B cell (primary cell): ENCODE measurements around the gene CACNG7. TPM values are rescaled to one million over a fixed set of nuclear protein-coding genes. Genes with fewer than 3 reads are reported as not detected.
A peak's percentile ranks its signal among the peaks of the same experiment; 100 is the strongest.

ENCODE experiments used
- ATAC-seq: fragments of 200-7000 bp; cut with Tn5 transposase; one replicate; pipeline ENCODE4 v1.10.0; 2021; ENCODE audit warnings: low read depth, mild to moderate bottlenecking, moderate number of reproducible peaks, moderate library complexity
- CTCF ChIA-PET: fragments of 350-600 bp; sonication (Branson Sonifier 250); formaldehyde crosslinking; loops from one replicate; lab custom pipeline; 2021; ENCODE audit warnings: antibody characterized with exemption, inconsistent platforms; lab: Charles Lee
- POLR2A ChIA-PET: fragments of 350-600 bp; sonication (Branson Sonifier 250); formaldehyde crosslinking; loops from one replicate; lab custom pipeline; 2021; ENCODE audit warnings: antibody characterized with exemption; lab: Charles Lee
- DNase-seq: peaks from one replicate; pipeline ENCODE4 v3.0.0; 2013
- H2AFZ ChIP-seq: 2 replicates; pipeline ENCODE4 v1.6.1; 2012; ENCODE audit warnings: mild to moderate bottlenecking, low read depth, low read length; ENCODE audit not compliant: insufficient read depth, poor library complexity, severe bottlenecking
- H3K27ac ChIP-seq, 2 donors: 1 replicate in 1 of 2; 2 replicates in 1 of 2; pipeline ENCODE4 v1.5.1; 2012 to 2013; ENCODE audit warnings: low read length in 2 of 2, mild to moderate bottlenecking in 2 of 2, moderate library complexity in 1 of 2
- H3K27me3 ChIP-seq, 4 experiments: fragments of 200-600 bp in 1 of 4; sonication (generic) in 1 of 4; replicated peaks in 1 of 4; 1 replicate in 2 of 4; 2 replicates in 2 of 4; pipeline versions ENCODE4 v1.6.1 to v1.7.0; 2013 to 2016; ENCODE audit warnings: low read length in 3 of 4, mild to moderate bottlenecking in 2 of 4, mixed read lengths in 1 of 4, moderate library complexity in 1 of 4; ENCODE audit not compliant: insufficient read depth in 4 of 4, control insufficient read depth in 3 of 4; ENCODE audit errors: control extremely low read depth in 1 of 4
- H3K36me3 ChIP-seq, 2 experiments: replicated peaks in 1 of 2; 1 replicate in 1 of 2; 2 replicates in 1 of 2; pipeline versions ENCODE4 v1.6.1 to v1.7.1; 2013; ENCODE audit warnings: low read length in 1 of 2; ENCODE audit not compliant: insufficient read depth in 2 of 2, control insufficient read depth in 1 of 2; ENCODE audit errors: control extremely low read depth in 1 of 2, extremely low read depth in 1 of 2
- H3K4me1 ChIP-seq, 2 donors: fragments of 200-600 bp in 1 of 2; sonication (generic) in 1 of 2; 1 replicate in 1 of 2; 2 replicates in 1 of 2; pipeline versions ENCODE4 v1.5.1 to v1.6.1; 2013 to 2017; ENCODE audit warnings: low read length in 2 of 2; ENCODE audit not compliant: control insufficient read depth in 2 of 2, insufficient read depth in 2 of 2
- H3K4me2 ChIP-seq: replicated peaks from 2 replicates; pipeline ENCODE3; 2012; ENCODE audit warnings: mild to moderate bottlenecking, low read depth, low read length; ENCODE audit not compliant: poor library complexity, severe bottlenecking
- H3K4me3 ChIP-seq, 5 experiments: fragments of 200-600 bp in 1 of 5; sonication (generic) in 1 of 5; 1 replicate in 3 of 5; 2 replicates in 2 of 5; pipeline versions ENCODE4 v1.5.1 to v1.7.0; 2011 to 2016; ENCODE audit warnings: low read length in 4 of 5, mild to moderate bottlenecking in 4 of 5, low read depth in 2 of 5, control low read depth in 1 of 5, moderate library complexity in 1 of 5; ENCODE audit not compliant: insufficient read depth in 1 of 5; ENCODE audit errors: control extremely low read depth in 1 of 5, extremely low read depth in 1 of 5
- H3K79me2 ChIP-seq: fragments of 200-600 bp; sonication (generic); one replicate; pipeline ENCODE4 v1.6.0; 2016; ENCODE audit warnings: low read length; ENCODE audit not compliant: control insufficient read depth, insufficient read depth
- H3K9ac ChIP-seq: fragments of 200-600 bp; sonication (generic); 2 replicates; pipeline ENCODE4 v1.6.1; 2017; ENCODE audit warnings: mild to moderate bottlenecking, low read length, moderate library complexity
- H3K9me3 ChIP-seq, 3 donors: one replicate each; pipeline versions ENCODE4 v1.6.1 to v1.7.1; 2013; ENCODE audit warnings: low read length in 2 of 3; ENCODE audit not compliant: control insufficient read depth in 2 of 3, insufficient read depth in 1 of 3; ENCODE audit errors: control extremely low read depth in 1 of 3
- H4K20me1 ChIP-seq: 2 replicates; pipeline ENCODE4 v1.6.0; 2012; ENCODE audit warnings: mild to moderate bottlenecking, low read length; ENCODE audit not compliant: insufficient read depth, control insufficient read depth, poor library complexity, severe bottlenecking
- H3K27ac Mint-ChIP-seq: one replicate; pipeline ENCODE4 v1.8.0; 2021; ENCODE audit warnings: mixed read lengths
- H3K27me3 Mint-ChIP-seq: one replicate; pipeline ENCODE4 v1.8.0; 2021; ENCODE audit warnings: mixed read lengths
- H3K4me1 Mint-ChIP-seq: one replicate; pipeline ENCODE4 v1.8.0; 2021; ENCODE audit warnings: mixed read lengths
- H3K4me3 Mint-ChIP-seq: one replicate; pipeline ENCODE4 v1.8.0; 2021; ENCODE audit warnings: mixed read lengths
- H3K9me3 Mint-ChIP-seq: one replicate; pipeline ENCODE4 v1.8.0; 2022; ENCODE audit warnings: mixed read lengths; ENCODE audit not compliant: insufficient read depth
- EZH2 ChIP-seq: IDR thresholded peaks from 2 replicates; pipeline ENCODE4 v1.6.1; 2012; ENCODE audit warnings: borderline replicate concordance, low read depth, mild to moderate bottlenecking, moderate library complexity, low read length; ENCODE audit not compliant: insufficient read depth, poor library complexity, severe bottlenecking
- WGBS: methylation state at CpG from one replicate; pipeline ENCODE4 v1.1.5; 2013; ENCODE audit warnings: missing lambda C conversion rate; ENCODE audit not compliant: insufficient coverage; 5-methylcytosine and 5-hydroxymethylcytosine counted together
- intact Hi-C: fragments of 100-400 bp; cut with micrococcal nuclease; formaldehyde crosslinking; loops from one replicate; pipeline ENCODE4 v1.10.0; 2022
- polyA plus RNA-seq: library from polyadenylated mRNA; depleted of rRNA; stranded (reverse); fragments of >200 nt; gene quantifications from 2 replicates; pipeline ENCODE4 v1.2.3, GENCODE V29; 2012
- total RNA-seq, 2 donors: library from RNA; stranded (reverse); fragments of 120-200 nt in 1 of 2; gene quantifications; 1 replicate in 1 of 2; 2 replicates in 1 of 2; pipeline versions ENCODE4 v1.2.3 to v1.2.4, GENCODE V29; 2013 to 2022
- TF ChIP-seq, protein P1 (sequence below): fragments of 200-600 bp; IDR thresholded peaks from one replicate; pipeline ENCODE4 v1.8.0; 2022; ENCODE audit warnings: antibody characterized with exemption, mild to moderate bottlenecking

Gene CACNG7
- total and polyA plus RNA-seq, 2 donors (not counting 1 experiment from before 2014, with no cell fraction given) = not detected

DNA sequence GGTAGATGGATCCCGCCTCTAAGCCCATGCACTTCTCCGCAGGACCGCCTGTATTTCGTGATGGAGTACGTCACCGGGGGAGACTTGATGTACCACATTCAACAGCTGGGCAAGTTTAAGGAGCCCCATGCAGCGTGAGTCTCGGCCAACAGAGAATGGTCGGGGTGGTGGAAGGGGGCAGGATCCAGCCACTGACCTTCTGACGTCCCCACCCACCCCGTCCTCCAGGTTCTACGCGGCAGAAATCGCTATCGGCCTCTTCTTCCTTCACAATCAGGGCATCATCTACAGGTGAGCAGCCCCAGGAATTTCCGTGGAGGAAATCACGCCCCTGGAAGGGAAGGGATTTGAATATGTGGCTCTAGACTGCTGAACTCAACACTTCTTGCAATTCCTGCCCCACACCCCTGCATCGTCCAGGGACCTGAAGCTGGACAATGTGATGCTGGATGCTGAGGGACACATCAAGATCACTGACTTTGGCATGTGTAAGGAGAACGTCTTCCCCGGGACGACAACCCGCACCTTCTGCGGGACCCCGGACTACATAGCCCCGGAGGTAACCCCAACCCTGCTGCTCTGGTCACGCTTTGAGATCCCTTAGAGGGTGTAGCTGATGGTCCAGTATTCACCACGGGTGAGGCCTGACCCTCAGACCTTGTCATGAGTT is 8.8 kb upstream of the CACNG7 start:
- WGBS = 94% methylated on average over 19 of the region's 27 CpGs
- Mint-ChIP-seq H3K9me3 (peaks cover 7% of the 10 kb centered on the region), H3K4me1 (no peaks in the 10 kb centered on the region), H3K27ac (no peak overlapping the region), H3K27me3 (peaks cover 51% of the 10 kb centered on the region), H3K4me3 (no peak overlapping the region)
- Histone ChIP-seq H3K79me2 (no peaks in the 10 kb centered on the region), H3K27me3 (peaks cover 0 to 23% (median 10%) of the 10 kb centered on the region in 4 experiments), H3K27ac (no peak overlapping the region), H4K20me1 (no peaks in the 10 kb centered on the region), H3K4me2 (no peak overlapping the region), H3K36me3 (no peaks in the 10 kb centered on the region), H2AFZ (no peak overlapping the region), H3K4me3 (no peak overlapping the region), H3K9me3 (peaks cover 0 to 37% (median 0%) of the 10 kb centered on the region in 3 donors), H3K4me1 (peaks cover 0 to 5% of the 10 kb centered on the region in 2 donors), H3K9ac (no peak overlapping the region)
- DNase-seq = no peak
- intact Hi-C loops = no loop called here
- ATAC-seq = no peak
- TF ChIP-seq, protein P1, sequence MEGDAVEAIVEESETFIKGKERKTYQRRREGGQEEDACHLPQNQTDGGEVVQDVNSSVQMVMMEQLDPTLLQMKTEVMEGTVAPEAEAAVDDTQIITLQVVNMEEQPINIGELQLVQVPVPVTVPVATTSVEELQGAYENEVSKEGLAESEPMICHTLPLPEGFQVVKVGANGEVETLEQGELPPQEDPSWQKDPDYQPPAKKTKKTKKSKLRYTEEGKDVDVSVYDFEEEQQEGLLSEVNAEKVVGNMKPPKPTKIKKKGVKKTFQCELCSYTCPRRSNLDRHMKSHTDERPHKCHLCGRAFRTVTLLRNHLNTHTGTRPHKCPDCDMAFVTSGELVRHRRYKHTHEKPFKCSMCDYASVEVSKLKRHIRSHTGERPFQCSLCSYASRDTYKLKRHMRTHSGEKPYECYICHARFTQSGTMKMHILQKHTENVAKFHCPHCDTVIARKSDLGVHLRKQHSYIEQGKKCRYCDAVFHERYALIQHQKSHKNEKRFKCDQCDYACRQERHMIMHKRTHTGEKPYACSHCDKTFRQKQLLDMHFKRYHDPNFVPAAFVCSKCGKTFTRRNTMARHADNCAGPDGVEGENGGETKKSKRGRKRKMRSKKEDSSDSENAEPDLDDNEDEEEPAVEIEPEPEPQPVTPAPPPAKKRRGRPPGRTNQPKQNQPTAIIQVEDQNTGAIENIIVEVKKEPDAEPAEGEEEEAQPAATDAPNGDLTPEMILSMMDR = no peak
- no peak for TF ChIP-seq EZH2
- POLR2A ChIA-PET = no interaction called here
- CTCF ChIA-PET = no interaction called here

DNA sequence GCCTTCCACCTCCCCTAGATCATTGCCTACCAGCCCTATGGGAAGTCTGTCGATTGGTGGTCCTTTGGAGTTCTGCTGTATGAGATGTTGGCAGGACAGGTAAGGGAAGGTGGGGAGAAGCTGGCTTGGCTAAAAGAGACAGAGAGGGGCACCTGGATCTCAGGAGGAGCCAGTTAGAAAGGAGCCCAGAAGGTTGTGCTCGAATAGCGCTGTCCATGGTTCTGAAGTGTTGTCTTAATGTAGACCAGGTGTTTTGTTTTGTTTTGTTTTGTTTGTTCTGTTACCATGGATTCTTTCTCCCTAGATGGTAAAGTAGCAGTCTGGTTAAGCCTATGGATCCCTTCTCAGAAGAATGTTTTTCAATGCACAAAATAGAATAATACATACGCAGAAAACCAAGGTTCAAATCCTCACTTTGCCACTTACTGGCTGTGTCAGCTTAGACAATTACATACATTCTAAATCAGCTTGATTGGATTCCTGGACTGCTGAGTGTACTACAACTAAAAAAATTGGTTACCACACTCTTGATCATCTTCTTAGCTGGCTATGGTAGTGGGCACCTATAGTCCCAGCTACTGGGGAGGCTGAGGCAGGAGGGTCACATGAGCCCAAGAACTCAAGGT is 5.9 kb upstream of the CACNG7 start:
- no peaks in the 10 kb centered on the region for H3K36me3 ChIP-seq
- Mint-ChIP-seq H3K27me3 (peaks cover 60% of the 10 kb centered on the region), H3K4me3 (no peak overlapping the region), H3K4me1 (peaks cover 13% of the 10 kb centered on the region), H3K27ac (peak overlapping the region; percentile 41), H3K9me3 (peaks cover 7% of the 10 kb centered on the region)
- 47% methylated on average over 3 of the region's 4 CpGs for WGBS
- no peak overlapping the region for H3K4me3 ChIP-seq
- H3K4me1 ChIP-seq = peaks cover 13 to 18% of the 10 kb centered on the region in 2 donors
- no peak overlapping the region for H2AFZ ChIP-seq
- peaks cover 0 to 34% (median 19%) of the 10 kb centered on the region in 4 experiments for H3K27me3 ChIP-seq
- no peaks in the 10 kb centered on the region for H4K20me1 ChIP-seq
- TF ChIP-seq, protein P1 = no peak
- no peak for TF ChIP-seq EZH2
- DNase-seq (peak; percentile 66), ATAC-seq (no peak)
- ChIA-PET POLR2A (no interaction called here), CTCF (interaction anchor here (1.2 kb wide), 1 partner anchor 17 kb away, joined by 3 read pairs; no protein-coding TSS in a partner anchor)
- no peak overlapping the region for H3K9ac ChIP-seq
- no peaks in the 10 kb centered on the region for H3K79me2 ChIP-seq
- intact Hi-C loops = no loop called here
- H3K27ac ChIP-seq = no peak overlapping the region
- peaks cover 0 to 55% (median 0%) of the 10 kb centered on the region in 3 donors for H3K9me3 ChIP-seq
- H3K4me2 ChIP-seq = no peak overlapping the region
